ENCODE data around the gene MUC5AC.
"Not testable (repeated sequence)": the region's sequence is repeated elsewhere in the genome, so short reads cannot be mapped to it uniquely, and the experiment has no call there.

The MUC5AC gene

GRCh38 chr11:1199241-1199750 is 41.5 kb downstream of the MUC5AC start:
- no peak for DNase-seq

GRCh38 chr11:1199751-1200610 is 42.2 kb downstream of the MUC5AC start:
- no peak for DNase-seq

GRCh38 chr11:1200611-1201191 is 42.9 kb downstream of the MUC5AC start:
- DNase-seq, result no peak

GRCh38 chr11:1201395-1202153 is 43.8 kb downstream of the MUC5AC start:
- DNase-seq, result no peak

GRCh38 chr11:1202154-1202775 is 44.5 kb downstream of the MUC5AC start:
- no peak for DNase-seq

GRCh38 chr11:1202776-1203504 is 45.2 kb downstream of the MUC5AC start:
- peak; percentile 60 for DNase-seq

GRCh38 chr11:1203505-1204271 is 45.9 kb downstream of the MUC5AC start:
- no peak for DNase-seq

- DNase-seq, result no peak
Observed at GRCh38 chr11:1204381-1205101, 46.8 kb downstream of the MUC5AC start.

GRCh38 chr11:1205121-1205986 is 47.6 kb downstream of the MUC5AC start:
- no peak for DNase-seq

GRCh38 chr11:1205987-1206331 is 48.2 kb downstream of the MUC5AC start:
- DNase-seq, result no peak

- DNase-seq, result no peak
Observed at GRCh38 chr11:1206391-1207271, 48.9 kb downstream of the MUC5AC start.

GRCh38 chr11:1207401-1208143 is 49.8 kb downstream of the MUC5AC start:
- no peak for DNase-seq

- no peak for DNase-seq
Observed at GRCh38 chr11:1208144-1208393, 50.3 kb downstream of the MUC5AC start.

- DNase-seq, result no peak
Observed at GRCh38 chr11:1208394-1209261, 50.9 kb downstream of the MUC5AC start.

- DNase-seq, result no peak
Observed at GRCh38 chr11:1209371-1210057, 51.8 kb downstream of the MUC5AC start.

GRCh38 chr11:1211838-1212237 is 54.1 kb downstream of the MUC5AC start:
- DNase-seq, result no peak

- not testable (repeated sequence) for DNase-seq
Observed at GRCh38 chr11:1215826-1216225, 58.1 kb downstream of the MUC5AC start.

All from midbrain (tissue), 1 donor.